ENCODE results near the gene JPH3.

DNA sequence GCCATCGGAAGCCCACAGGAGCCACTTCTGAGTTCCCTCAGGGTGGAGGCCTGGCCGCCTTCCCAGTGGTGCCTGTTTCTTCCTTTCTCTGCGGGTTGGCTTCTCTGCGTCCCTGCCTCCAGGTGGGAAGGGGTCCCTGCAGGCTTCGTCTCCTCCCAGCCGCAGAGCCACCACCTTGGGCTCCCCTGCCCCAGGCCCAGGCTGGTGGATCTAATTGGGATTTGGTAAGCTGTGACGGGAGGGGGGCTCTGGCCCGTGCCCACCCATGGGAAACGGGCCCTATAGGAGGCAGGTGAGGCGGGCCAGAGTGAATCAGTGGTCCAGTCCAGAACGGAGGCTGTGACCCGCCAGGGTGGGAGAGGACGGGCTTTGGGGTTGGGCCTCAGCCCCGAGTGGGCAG lies 32.1 kb downstream of the JPH3 start:
- TF ChIP-seq TARDBP (IDR thresholded peaks at IDR 0.05) = no peak
- no peak for TF ChIP-seq FOXA1 (IDR thresholded peaks at IDR 0.05)

All from HEK293T (cell line).